Keratinocyte (primary cell): ENCODE measurements around the gene HEG1. TPM values are rescaled to one million over a fixed set of nuclear protein-coding genes. Genes with fewer than 3 reads are reported as not detected.

Experiments
- DNase-seq: peaks from one replicate; pipeline ENCODE4 v3.0.0-alpha.2; 2011; ENCODE audit warnings: low read depth, missing footprints, low spot score
- FAIRE-seq: peaks from 2 replicates; lab custom pipeline; 2011; peaks lifted over from hg19 to GRCh38; lab: Jason Lieb, UNC
- H2AFZ ChIP-seq: 2 replicates; pipeline ENCODE4 v1.6.0; 2012; ENCODE audit warnings: low read length, control low read depth, inconsistent platforms; ENCODE audit not compliant: control insufficient read depth
- H3K27ac ChIP-seq: 2 replicates; pipeline ENCODE4 v1.5.1; 2011; ENCODE audit warnings: low read length; ENCODE audit not compliant: control insufficient read depth, insufficient read depth
- H3K27me3 ChIP-seq: 3 replicates; pipeline ENCODE4 v1.6.0; 2011; ENCODE audit warnings: low read length; ENCODE audit not compliant: control insufficient read depth, insufficient read depth; ENCODE audit errors: extremely low read depth
- H3K36me3 ChIP-seq, 2 experiments: 2 replicates in 1 of 2; 3 replicates in 1 of 2; pipeline ENCODE4 v1.5.1; 2011; ENCODE audit warnings: low read length in 2 of 2, mild to moderate bottlenecking in 1 of 2; ENCODE audit not compliant: control insufficient read depth in 2 of 2, insufficient read depth in 2 of 2; ENCODE audit errors: extremely low read depth in 1 of 2
- H3K4me1 ChIP-seq: 3 replicates; pipeline ENCODE4 v1.5.1; 2011; ENCODE audit warnings: low read length; ENCODE audit not compliant: control insufficient read depth, insufficient read depth; ENCODE audit errors: extremely low read depth
- H3K4me2 ChIP-seq: 3 replicates; pipeline ENCODE4 v1.6.0; 2011; ENCODE audit warnings: low read depth, low read length; ENCODE audit not compliant: control insufficient read depth, insufficient read depth; ENCODE audit errors: extremely low read depth
- H3K4me3 ChIP-seq, 3 experiments: fragments of 200-600 bp in 1 of 3; sonication (generic) in 1 of 3; 2 replicates in 2 of 3; 3 replicates in 1 of 3; pipeline ENCODE4 v1.5.1; 2011 to 2016; ENCODE audit warnings: low read length in 3 of 3, mild to moderate bottlenecking in 3 of 3, control low read depth in 2 of 3, inconsistent platforms in 1 of 3, low read depth in 1 of 3, mixed read lengths in 1 of 3, mixed run types in 1 of 3, moderate library complexity in 1 of 3; ENCODE audit not compliant: control insufficient read depth in 2 of 3, insufficient read depth in 2 of 3; ENCODE audit errors: extremely low read depth in 1 of 3
- H3K79me2 ChIP-seq: 2 replicates; pipeline ENCODE4 v1.6.0; 2012; ENCODE audit warnings: low read length; ENCODE audit not compliant: control insufficient read depth, insufficient read depth
- H3K9ac ChIP-seq: 3 replicates; pipeline ENCODE4 v1.6.0; 2011; ENCODE audit warnings: low read length; ENCODE audit not compliant: control insufficient read depth, insufficient read depth; ENCODE audit errors: extremely low read depth
- H3K9me1 ChIP-seq: 3 replicates; pipeline ENCODE4 v1.6.0; 2011; ENCODE audit warnings: low read length; ENCODE audit not compliant: control insufficient read depth, insufficient read depth; ENCODE audit errors: extremely low read depth
- H3K9me3 ChIP-seq: 2 replicates; pipeline ENCODE4 v1.5.1; 2012; ENCODE audit warnings: low read depth, low read length; ENCODE audit not compliant: control insufficient read depth
- H4K20me1 ChIP-seq: 3 replicates; pipeline ENCODE4 v1.6.0; 2011; ENCODE audit warnings: low read length; ENCODE audit not compliant: control insufficient read depth, insufficient read depth; ENCODE audit errors: extremely low read depth
- CTCF ChIP-seq, 3 experiments: IDR thresholded peaks in 1 of 3; conservative IDR thresholded peaks in 1 of 3; optimal IDR thresholded peaks in 1 of 3; 2 replicates in 2 of 3; 3 replicates in 1 of 3; pipeline versions ENCODE3 to v1.5.1; 2011; ENCODE audit warnings: low read length in 3 of 3, mild to moderate bottlenecking in 3 of 3, moderate library complexity in 2 of 3, control low read depth in 1 of 3, inconsistent platforms in 1 of 3; ENCODE audit not compliant: insufficient read depth in 2 of 3; ENCODE audit errors: extremely low read depth in 1 of 3
- EZH2 ChIP-seq: IDR thresholded peaks from one replicate; pipeline ENCODE4 v1.6.1; 2012; ENCODE audit warnings: inconsistent platforms, mild to moderate bottlenecking, low read length, moderate library complexity
- dilution Hi-C: fragments of 300-500 bp; cut with MboI; formaldehyde crosslinking; loops from one replicate; pipeline ENCODE4 v1.7.0; 2020; ENCODE audit warnings: low sequenced_read_pairs; ENCODE audit not compliant: extremely low pct_ligation_motif_present
- polyA plus RNA-seq, 5 experiments: library from polyadenylated mRNA; depleted of rRNA in 3 of 5; stranded (reverse) in 3 of 5; stranded (forward) in 1 of 5; unstranded in 1 of 5; fragments of >200 nt; gene quantifications; 1 replicate in 1 of 5; 2 replicates in 3 of 5; 3 replicates in 1 of 5; pipeline versions ENCODE4 v1.2.1 to v1.2.3, GENCODE V29; 2011 to 2012; ENCODE audit warnings: missing spikeins in 2 of 5, low read depth in 1 of 5, low replicate concordance in 1 of 5

The HEG1 gene
- polyA plus RNA-seq, 1 donor (not counting 4 experiments of a cell fraction or from before 2014, with no cell fraction given) = 12.7 TPM

DNA sequence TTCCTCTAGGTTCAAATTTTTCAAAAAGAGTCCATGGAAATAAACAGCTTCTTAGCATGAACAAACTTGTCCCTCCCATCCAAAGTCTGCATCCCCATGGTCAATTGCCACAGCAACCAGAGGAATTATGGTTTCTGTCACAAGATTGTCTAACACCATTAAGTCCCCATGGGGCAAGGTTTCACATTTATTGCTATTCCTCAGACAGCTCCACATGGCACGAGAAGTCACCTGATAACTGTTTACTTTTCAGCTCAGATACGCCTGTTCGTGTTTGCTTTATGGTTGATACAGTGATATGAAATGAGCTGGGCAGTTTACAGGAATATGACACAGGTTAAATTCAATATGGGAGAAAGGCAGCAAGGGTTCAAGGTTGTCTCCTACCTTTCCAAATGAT, 83.3 kb downstream of the HEG1 start:
- Histone ChIP-seq H3K4me2 (no peak overlapping the region), H2AFZ (no peak overlapping the region), H3K27ac (no peak overlapping the region), H3K9ac (no peak overlapping the region), H3K4me3 (no peak overlapping the region), H3K4me1 (no peaks in the 10 kb centered on the region), H3K27me3 (no peaks in the 10 kb centered on the region), H3K9me1 (no peaks in the 10 kb centered on the region), H4K20me1 (no peaks in the 10 kb centered on the region), H3K36me3 (peaks cover 5 to 7% of the 10 kb centered on the region in 2 experiments), H3K9me3 (no peaks in the 10 kb centered on the region), H3K79me2 (no peaks in the 10 kb centered on the region)
- TF ChIP-seq CTCF (optimal IDR thresholded peaks at IDR 0.05 in 1 of 3, IDR thresholded peaks at IDR 0.05 in 1 of 3, conservative IDR thresholded peaks at IDR 0.05 in 1 of 3; ENCODE audit: extremely low read depth in 1 of 3, insufficient read depth in 2 of 3, low read length in 3 of 3) = no peak
- no peak for TF ChIP-seq EZH2
- DNase-seq (no peak), FAIRE-seq (no peak)
- dilution Hi-C loops = no loop called here

- H3K4me3 ChIP-seq = no peak overlapping the region
- no peak overlapping the region for H3K4me2 ChIP-seq
- dilution Hi-C loops = no loop called here
These were observed 85.7 kb downstream of the HEG1 start for GRCh38 chr3:124969963-124970722.

More at GRCh38 chr3:124969963-124970722, 85.7 kb downstream of the HEG1 start:
- FAIRE-seq (no peak), DNase-seq (no peak)
- no peaks in the 10 kb centered on the region for H3K9me1 ChIP-seq
- no peaks in the 10 kb centered on the region for H3K9me3 ChIP-seq
- TF ChIP-seq EZH2 = no peak
- TF ChIP-seq CTCF (optimal IDR thresholded peaks at IDR 0.05 in 1 of 3, IDR thresholded peaks at IDR 0.05 in 1 of 3, conservative IDR thresholded peaks at IDR 0.05 in 1 of 3; ENCODE audit: extremely low read depth in 1 of 3, insufficient read depth in 2 of 3, low read length in 3 of 3) = no peak
- H3K79me2 ChIP-seq = no peaks in the 10 kb centered on the region
- H4K20me1 ChIP-seq = no peaks in the 10 kb centered on the region
- no peaks in the 10 kb centered on the region for H3K4me1 ChIP-seq
- no peak overlapping the region for H2AFZ ChIP-seq
- H3K27ac ChIP-seq = no peak overlapping the region
- peaks cover 5 to 7% of the 10 kb centered on the region in 2 experiments for H3K36me3 ChIP-seq
- no peaks in the 10 kb centered on the region for H3K27me3 ChIP-seq
- H3K9ac ChIP-seq = no peak overlapping the region
